GM21367 (cell line): ENCODE data around the gene CKAP2L.
"Not testable (repeated sequence)": the region's sequence is repeated elsewhere in the genome, so short reads cannot be mapped to it uniquely, and the experiment has no call there.

Experiments used
- ATAC-seq: cut with Tn5 transposase; IDR thresholded peaks from one replicate; pipeline ENCODE4 v1.9.1; 2021; ENCODE audit not compliant: unreplicated experiment

The CKAP2L gene

GRCh38 chr2:112726487-112727190 is 37.8 kb downstream of the CKAP2L start:
- peak; percentile 72 for ATAC-seq

- ATAC-seq: peak; percentile 27
These were observed 38.6 kb downstream of the CKAP2L start for GRCh38 chr2:112725545-112726457.

- no peak for ATAC-seq
These were observed 39.6 kb downstream of the CKAP2L start for GRCh38 chr2:112724591-112725525.

GRCh38 chr2:112723995-112724394 is 40.4 kb downstream of the CKAP2L start:
- ATAC-seq: no peak

GRCh38 chr2:112723547-112723940 is 40.9 kb downstream of the CKAP2L start:
- no peak for ATAC-seq

- no peak for ATAC-seq
These were observed 41.4 kb downstream of the CKAP2L start for GRCh38 chr2:112722816-112723546.

- ATAC-seq: no peak
These were observed 42.4 kb downstream of the CKAP2L start for GRCh38 chr2:112721819-112722522.

GRCh38 chr2:112720785-112721184 is 43.6 kb downstream of the CKAP2L start, which contains the start of gene NT5DC4:
NT5DC4 (plus strand) TSS chr2:112721020; CDS start chr2:112721080, 60 bp downstream.
- no peak for ATAC-seq

GRCh38 chr2:112718863-112719370 is 45.5 kb downstream of the CKAP2L start:
- ATAC-seq: no peak

- not testable (repeated sequence) for ATAC-seq
These were observed 47.5 kb downstream of the CKAP2L start for GRCh38 chr2:112716826-112717352.

GRCh38 chr2:112716094-112716493 is 48.3 kb downstream of the CKAP2L start:
- ATAC-seq: not testable (repeated sequence)

- ATAC-seq: no peak
These were observed 49.4 kb downstream of the CKAP2L start for GRCh38 chr2:112714836-112715631.

GRCh38 chr2:112714331-112714730 is 50.1 kb downstream of the CKAP2L start:
- no peak for ATAC-seq

GRCh38 chr2:112713926-112714325 is 50.5 kb downstream of the CKAP2L start:
- no peak for ATAC-seq

GRCh38 chr2:112713585-112713925 is 50.9 kb downstream of the CKAP2L start:
- ATAC-seq: no peak

GRCh38 chr2:112712903-112713584 is 51.4 kb downstream of the CKAP2L start:
- no peak for ATAC-seq

- ATAC-seq: no peak
These were observed 51.9 kb downstream of the CKAP2L start for GRCh38 chr2:112712465-112712864.
